Measurements from ENCODE around the gene SPEM3. TPM values are rescaled to one million over a fixed set of nuclear protein-coding genes. Genes with fewer than 3 reads are reported as not detected.
A peak's percentile ranks its signal among the peaks of the same experiment; 100 is the strongest.

The SPEM3 gene
- total RNA-seq, 3 donors from 2014 or later = not detected

DNA sequence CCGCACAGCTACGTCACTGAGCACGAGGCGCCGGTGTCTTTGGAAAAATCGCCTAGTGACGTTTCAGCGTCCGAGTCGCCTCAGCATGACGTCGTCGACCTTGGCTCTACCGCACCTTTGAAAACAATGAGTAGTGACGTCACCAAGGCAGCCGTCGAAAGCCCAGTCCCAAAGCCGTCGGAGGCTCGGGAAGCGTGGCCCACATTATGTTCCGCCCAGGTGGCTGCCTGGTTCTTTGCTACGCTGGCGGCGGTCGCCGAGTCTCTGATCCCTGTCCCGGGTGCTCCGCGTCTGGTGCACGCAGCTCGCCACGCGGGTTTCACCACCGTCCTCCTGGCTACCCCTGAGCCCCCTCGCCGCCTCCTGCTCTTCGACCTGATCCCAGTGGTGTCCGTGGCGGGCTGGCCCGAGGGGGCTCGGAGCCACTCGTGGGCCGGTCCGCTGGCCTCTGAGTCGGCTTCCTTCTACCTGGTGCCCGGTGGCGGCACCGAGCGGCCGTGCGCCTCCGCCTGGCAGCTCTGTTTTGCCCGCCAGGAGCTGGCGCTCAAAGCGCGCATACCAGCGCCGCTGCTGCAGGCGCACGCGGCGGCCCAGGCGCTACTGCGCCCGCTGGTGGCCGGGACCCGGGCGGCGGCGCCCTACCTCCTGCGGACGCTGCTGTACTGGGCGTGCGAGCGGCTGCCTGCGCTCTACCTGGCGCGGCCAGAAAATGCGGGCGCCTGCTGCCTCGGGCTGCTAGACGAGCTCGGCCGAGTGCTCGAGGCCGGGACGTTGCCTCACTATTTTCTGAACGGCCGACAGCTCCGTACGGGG, 8.1 kb downstream of the SPEM3 start:
- H3K4me1 ChIP-seq = peaks cover 8 to 21% of the 10 kb centered on the region in 2 donors
- intact Hi-C loops (cut with DNase I; ENCODE audit: low total_unique reads) = loop anchor here (10.0 kb wide), 2 partner anchors 48 to 82 kb away; partner anchors contain the start of genes KCTD11, POLR2A, SLC35G6 and TMEM95
- H3K27me3 ChIP-seq = no peaks in the 10 kb centered on the region
- DNase-seq (ENCODE audit: low spot score in 2 of 2) = peak; percentile 81 to 82
- no peaks in the 10 kb centered on the region for H3K36me3 ChIP-seq
- no peaks in the 10 kb centered on the region for H3K9me3 ChIP-seq
- peak overlapping the region; percentile 91 to 93 for H3K27ac ChIP-seq
- TF ChIP-seq, protein P1, sequence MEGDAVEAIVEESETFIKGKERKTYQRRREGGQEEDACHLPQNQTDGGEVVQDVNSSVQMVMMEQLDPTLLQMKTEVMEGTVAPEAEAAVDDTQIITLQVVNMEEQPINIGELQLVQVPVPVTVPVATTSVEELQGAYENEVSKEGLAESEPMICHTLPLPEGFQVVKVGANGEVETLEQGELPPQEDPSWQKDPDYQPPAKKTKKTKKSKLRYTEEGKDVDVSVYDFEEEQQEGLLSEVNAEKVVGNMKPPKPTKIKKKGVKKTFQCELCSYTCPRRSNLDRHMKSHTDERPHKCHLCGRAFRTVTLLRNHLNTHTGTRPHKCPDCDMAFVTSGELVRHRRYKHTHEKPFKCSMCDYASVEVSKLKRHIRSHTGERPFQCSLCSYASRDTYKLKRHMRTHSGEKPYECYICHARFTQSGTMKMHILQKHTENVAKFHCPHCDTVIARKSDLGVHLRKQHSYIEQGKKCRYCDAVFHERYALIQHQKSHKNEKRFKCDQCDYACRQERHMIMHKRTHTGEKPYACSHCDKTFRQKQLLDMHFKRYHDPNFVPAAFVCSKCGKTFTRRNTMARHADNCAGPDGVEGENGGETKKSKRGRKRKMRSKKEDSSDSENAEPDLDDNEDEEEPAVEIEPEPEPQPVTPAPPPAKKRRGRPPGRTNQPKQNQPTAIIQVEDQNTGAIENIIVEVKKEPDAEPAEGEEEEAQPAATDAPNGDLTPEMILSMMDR (IDR thresholded peaks at IDR 0.05) = peak; percentile 57 to 89 (median 59)
- TF ChIP-seq POLR2A (IDR thresholded peaks at IDR 0.05) (no peak), POLR2AphosphoS5 (IDR thresholded peaks at IDR 0.05) (peak in 2 of 3 donors; percentile 56 to 61)
- H3K4me3 ChIP-seq = peak overlapping the region; percentile 26 to 81 (median 62)

DNA sequence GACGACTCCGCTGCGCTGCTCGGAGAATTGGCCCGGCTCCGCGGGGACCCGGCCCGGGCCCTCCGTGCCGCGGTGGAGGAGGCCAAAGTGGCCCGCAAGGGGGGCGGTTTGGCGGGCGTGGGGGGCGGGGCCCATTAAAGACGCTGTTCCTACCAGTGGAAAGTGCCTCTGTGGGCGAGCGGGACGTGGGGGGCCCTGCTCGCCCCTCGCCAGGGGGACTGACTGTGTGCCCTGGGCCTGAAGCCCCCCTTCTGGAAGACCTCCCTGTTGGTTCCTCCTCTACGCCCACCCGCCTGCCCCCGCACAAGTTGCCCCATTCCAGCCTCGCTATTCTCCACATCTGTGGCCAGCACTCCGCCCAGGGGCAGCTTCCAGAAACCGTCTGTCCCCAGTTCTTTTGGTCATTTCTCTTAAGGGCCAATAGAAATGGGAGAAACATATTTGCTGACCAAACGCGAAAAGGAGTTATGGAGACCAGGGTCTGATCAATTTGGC, 8.8 kb downstream of the SPEM3 start:
- Histone ChIP-seq H3K27ac (peak overlapping the region; percentile 91 to 93), H3K27me3 (no peaks in the 10 kb centered on the region)

DNA sequence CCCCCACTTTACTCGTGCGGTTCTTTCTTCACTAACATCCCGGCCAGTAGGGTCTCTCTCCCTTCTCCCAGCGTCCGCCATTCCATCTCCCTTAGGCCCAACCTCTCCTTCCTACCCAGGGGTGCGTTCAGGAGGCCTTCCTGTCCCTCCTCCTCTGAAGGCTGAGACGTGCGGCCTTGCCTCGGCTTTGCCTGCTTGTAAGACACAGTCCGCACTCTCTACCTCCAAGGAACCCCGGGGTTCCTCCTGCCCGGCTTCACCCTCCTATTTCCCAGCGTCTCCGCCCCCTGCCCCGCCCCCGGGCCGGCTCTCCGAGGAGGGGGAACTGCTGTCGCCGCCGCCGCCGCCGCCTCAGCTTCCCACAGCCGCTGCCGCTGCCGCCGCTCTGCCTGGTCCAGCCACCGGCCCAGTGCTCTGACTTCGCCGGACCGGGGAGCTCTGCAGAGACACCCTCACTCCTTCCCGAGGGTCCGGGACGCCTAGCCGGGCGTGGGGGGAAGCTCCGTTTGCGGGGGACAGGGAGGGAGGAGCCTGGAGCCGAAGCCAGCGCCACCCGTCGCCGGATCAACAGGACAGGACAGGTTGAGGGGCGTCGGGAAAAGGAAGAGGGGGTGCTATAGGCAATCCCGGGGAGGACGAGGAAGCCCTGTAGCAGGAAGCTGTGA, 9.4 kb downstream of the SPEM3 start:
- H3K4me3 ChIP-seq = peak overlapping the region; percentile 36 to 81 (median 62)
- TF ChIP-seq POLR2AphosphoS5 (IDR thresholded peaks at IDR 0.05) (peak in 1 of 3 donors; percentile 37), POLR2A (IDR thresholded peaks at IDR 0.05) (no peak)
- TF ChIP-seq, protein P1 (IDR thresholded peaks at IDR 0.05) = no peak
- intact Hi-C loops (cut with DNase I; ENCODE audit: low total_unique reads) = loop anchor here (10.0 kb wide), 2 partner anchors 47 to 83 kb away; partner anchors contain the start of genes KCTD11, POLR2A, SLC35G6 and TMEM95
- H3K27me3 ChIP-seq = no peaks in the 10 kb centered on the region
- H3K9me3 ChIP-seq = no peaks in the 10 kb centered on the region
- peak overlapping the region; percentile 91 to 93 for H3K27ac ChIP-seq
- peak; percentile 73 to 74 for DNase-seq (ENCODE audit: low spot score in 2 of 2)
- peaks cover 8 to 21% of the 10 kb centered on the region in 2 donors for H3K4me1 ChIP-seq
- H3K36me3 ChIP-seq = no peaks in the 10 kb centered on the region

More for the DNA sequence above, 8.8 kb downstream of the SPEM3 start:
- no peaks in the 10 kb centered on the region for H3K9me3 ChIP-seq
- TF ChIP-seq POLR2A (IDR thresholded peaks at IDR 0.05) (no peak), POLR2AphosphoS5 (IDR thresholded peaks at IDR 0.05) (no peak)
- TF ChIP-seq, protein P1 (IDR thresholded peaks at IDR 0.05) = no peak
- peaks cover 8 to 21% of the 10 kb centered on the region in 2 donors for H3K4me1 ChIP-seq
- peak overlapping the region; percentile 26 to 81 (median 62) for H3K4me3 ChIP-seq
- intact Hi-C loops (cut with DNase I; ENCODE audit: low total_unique reads) = loop anchor here (10.0 kb wide), 2 partner anchors 47 to 83 kb away; partner anchors contain the start of genes KCTD11, POLR2A, SLC35G6 and TMEM95
- no peak for DNase-seq (ENCODE audit: low spot score in 2 of 2)
- H3K36me3 ChIP-seq = no peaks in the 10 kb centered on the region

DNA sequence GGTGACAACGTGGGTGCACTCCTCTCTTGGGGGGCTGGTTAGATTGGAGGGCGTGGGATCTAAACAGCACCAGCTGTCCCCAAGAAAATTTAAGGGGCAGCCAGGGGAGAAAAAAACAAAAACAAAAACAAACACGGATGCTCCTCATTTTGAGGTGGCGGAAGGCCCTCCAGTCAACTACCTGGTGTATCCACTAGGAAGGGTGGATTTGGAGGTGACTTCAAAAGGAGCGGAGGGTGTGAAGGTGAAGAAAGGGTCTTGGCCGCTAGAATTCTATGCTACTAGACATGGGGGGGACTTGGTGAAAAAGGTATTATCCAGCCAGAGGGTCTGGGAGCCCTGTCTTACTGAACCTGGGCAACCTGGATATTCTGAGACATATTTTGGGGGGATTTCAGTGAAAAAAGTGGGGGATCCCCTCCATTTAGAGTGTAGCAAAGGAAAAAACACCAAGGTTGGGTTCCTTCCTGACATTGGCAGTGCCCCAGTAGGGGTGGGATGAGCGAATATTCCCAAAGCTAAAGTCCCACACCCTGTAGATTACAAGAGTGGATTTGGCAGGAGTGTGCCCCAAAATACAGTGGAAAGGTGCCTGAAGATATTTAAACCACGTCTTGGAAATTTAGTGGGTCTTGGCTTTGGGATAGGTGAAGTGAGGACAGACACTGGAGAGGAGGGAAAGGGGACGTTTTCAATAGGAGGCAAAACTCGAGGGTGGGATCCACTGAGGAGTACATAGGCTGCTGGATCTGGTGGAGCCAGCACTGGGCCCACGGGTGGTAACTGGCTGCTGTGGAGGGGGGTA, 10.2 kb downstream of the SPEM3 start:
- Histone ChIP-seq H3K36me3 (no peaks in the 10 kb centered on the region), H3K27ac (peak overlapping the region in 1 of 2 donors; percentile 91), H3K9me3 (no peaks in the 10 kb centered on the region), H3K4me3 (peak overlapping the region; percentile 36 to 81 (median 62)), H3K4me1 (peaks cover 8 to 21% of the 10 kb centered on the region in 2 donors), H3K27me3 (no peaks in the 10 kb centered on the region)
- DNase-seq (ENCODE audit: low spot score in 2 of 2) = no peak
- intact Hi-C loops (cut with DNase I; ENCODE audit: low total_unique reads) = loop anchor here (10.0 kb wide), 2 partner anchors 46 to 84 kb away; partner anchors contain the start of genes KCTD11, POLR2A, SLC35G6 and TMEM95
- TF ChIP-seq, protein P1 (IDR thresholded peaks at IDR 0.05) = no peak
- TF ChIP-seq POLR2A (IDR thresholded peaks at IDR 0.05) (no peak), POLR2AphosphoS5 (IDR thresholded peaks at IDR 0.05) (no peak)
